GM12865 (cell line): ENCODE data around the gene DLG2.

Experiments
- DNase-seq: peaks from one replicate; pipeline ENCODE4 v3.0.0; 2010; ENCODE audit warnings: low read depth
- H3K4me3 ChIP-seq: 2 replicates; pipeline ENCODE4 v1.5.1; 2011; ENCODE audit warnings: mild to moderate bottlenecking, low read depth, low read length, control low read depth
- CTCF ChIP-seq: IDR thresholded peaks from 2 replicates; pipeline ENCODE4 v1.5.1; 2011; ENCODE audit warnings: low read length, control low read depth, low read depth, inconsistent platforms; ENCODE audit not compliant: insufficient read depth; ENCODE audit errors: missing control alignments

The DLG2 gene

GRCh38 chr11:83773950-83774880 is 1852.9 kb downstream of the DLG2 start:
- TF ChIP-seq CTCF = no peak

GRCh38 chr11:83768489-83768888 is 1858.7 kb downstream of the DLG2 start:
- TF ChIP-seq CTCF = no peak
- DNase-seq = no peak
- H3K4me3 ChIP-seq = no peak overlapping the region

More at GRCh38 chr11:83773950-83774880, 1852.9 kb downstream of the DLG2 start:
- H3K4me3 ChIP-seq = no peak overlapping the region
- DNase-seq = no peak

- TF ChIP-seq CTCF = no peak
These were observed 1860.2 kb downstream of the DLG2 start for GRCh38 chr11:83766932-83767331.

GRCh38 chr11:83764643-83765042 is 1862.5 kb downstream of the DLG2 start:
- TF ChIP-seq CTCF = no peak

More at GRCh38 chr11:83766932-83767331, 1860.2 kb downstream of the DLG2 start:
- no peak overlapping the region for H3K4me3 ChIP-seq
- no peak for DNase-seq

GRCh38 chr11:83760932-83761331 is 1866.2 kb downstream of the DLG2 start:
- no peak for DNase-seq
- H3K4me3 ChIP-seq = no peak overlapping the region
- TF ChIP-seq CTCF = no peak

More at GRCh38 chr11:83764643-83765042, 1862.5 kb downstream of the DLG2 start:
- H3K4me3 ChIP-seq = no peak overlapping the region
- peak; percentile 29 for DNase-seq

GRCh38 chr11:83759148-83759547 is 1868.0 kb downstream of the DLG2 start:
- H3K4me3 ChIP-seq = no peak overlapping the region
- DNase-seq = no peak
- no peak for TF ChIP-seq CTCF
